ENCODE results near the gene ADPGK.

ADPGK gene

GRCh38 chr15:72790302-72790910 lies 6.8 kb upstream of the ADPGK start:
- TF ChIP-seq, protein P1, sequence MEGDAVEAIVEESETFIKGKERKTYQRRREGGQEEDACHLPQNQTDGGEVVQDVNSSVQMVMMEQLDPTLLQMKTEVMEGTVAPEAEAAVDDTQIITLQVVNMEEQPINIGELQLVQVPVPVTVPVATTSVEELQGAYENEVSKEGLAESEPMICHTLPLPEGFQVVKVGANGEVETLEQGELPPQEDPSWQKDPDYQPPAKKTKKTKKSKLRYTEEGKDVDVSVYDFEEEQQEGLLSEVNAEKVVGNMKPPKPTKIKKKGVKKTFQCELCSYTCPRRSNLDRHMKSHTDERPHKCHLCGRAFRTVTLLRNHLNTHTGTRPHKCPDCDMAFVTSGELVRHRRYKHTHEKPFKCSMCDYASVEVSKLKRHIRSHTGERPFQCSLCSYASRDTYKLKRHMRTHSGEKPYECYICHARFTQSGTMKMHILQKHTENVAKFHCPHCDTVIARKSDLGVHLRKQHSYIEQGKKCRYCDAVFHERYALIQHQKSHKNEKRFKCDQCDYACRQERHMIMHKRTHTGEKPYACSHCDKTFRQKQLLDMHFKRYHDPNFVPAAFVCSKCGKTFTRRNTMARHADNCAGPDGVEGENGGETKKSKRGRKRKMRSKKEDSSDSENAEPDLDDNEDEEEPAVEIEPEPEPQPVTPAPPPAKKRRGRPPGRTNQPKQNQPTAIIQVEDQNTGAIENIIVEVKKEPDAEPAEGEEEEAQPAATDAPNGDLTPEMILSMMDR (IDR thresholded peaks at IDR 0.05; ENCODE audit: control insufficient read depth, extremely low read depth, insufficient read depth), result no peak
- no peak for DNase-seq (ENCODE audit: low read depth)
- no peak overlapping the region for H3K4me3 ChIP-seq (ENCODE audit: low read depth, low read length)

GRCh38 chr15:72787526-72787925 lies 4.0 kb upstream of the ADPGK start:
- H3K4me3 ChIP-seq (ENCODE audit: low read depth, low read length), result no peak overlapping the region
- TF ChIP-seq, protein P1 (IDR thresholded peaks at IDR 0.05; ENCODE audit: control insufficient read depth, extremely low read depth, insufficient read depth), result no peak
- no peak for DNase-seq (ENCODE audit: low read depth)

DNA sequence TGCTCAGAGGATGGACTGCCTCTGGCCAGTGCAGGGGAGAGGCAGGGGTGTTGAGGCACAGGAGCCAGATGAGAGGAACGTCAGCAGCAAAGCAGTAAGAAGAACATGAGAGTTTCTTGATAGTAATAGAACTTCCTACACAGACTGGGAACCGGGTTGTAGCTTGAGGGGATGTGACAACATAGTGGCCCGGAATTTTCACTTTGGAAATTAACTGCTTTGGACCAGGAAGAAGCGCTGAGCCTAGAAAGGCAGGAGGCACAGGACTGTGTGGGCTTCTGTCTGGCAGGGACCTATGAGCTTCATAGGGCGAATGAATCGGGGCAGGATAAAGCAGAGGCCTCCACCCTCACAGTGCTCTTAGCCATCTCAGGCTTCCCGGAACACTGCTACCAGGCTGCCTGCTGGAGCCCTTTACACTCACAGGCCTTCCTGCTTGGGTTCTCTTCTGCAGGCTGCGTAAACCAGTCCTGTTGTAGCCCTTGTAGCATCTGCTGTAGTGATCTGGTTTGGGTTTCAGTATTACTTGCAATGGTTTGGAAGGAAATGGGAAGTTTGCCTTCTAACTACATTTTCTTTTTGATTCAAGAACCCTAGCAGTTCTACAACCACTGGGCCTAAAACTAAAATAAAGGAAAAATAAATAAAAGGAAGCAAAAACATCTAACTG lies 3.3 kb upstream of the ADPGK start:
- no peak for DNase-seq (ENCODE audit: low read depth)
- no peak overlapping the region for H3K4me3 ChIP-seq (ENCODE audit: low read depth, low read length)
- TF ChIP-seq, protein P1 (IDR thresholded peaks at IDR 0.05; ENCODE audit: control insufficient read depth, extremely low read depth, insufficient read depth), result no peak

GRCh38 chr15:72786242-72786641 lies 2.7 kb upstream of the ADPGK start:
- TF ChIP-seq, protein P1 (IDR thresholded peaks at IDR 0.05; ENCODE audit: control insufficient read depth, extremely low read depth, insufficient read depth), result no peak
- no peak for DNase-seq (ENCODE audit: low read depth)

DNA sequence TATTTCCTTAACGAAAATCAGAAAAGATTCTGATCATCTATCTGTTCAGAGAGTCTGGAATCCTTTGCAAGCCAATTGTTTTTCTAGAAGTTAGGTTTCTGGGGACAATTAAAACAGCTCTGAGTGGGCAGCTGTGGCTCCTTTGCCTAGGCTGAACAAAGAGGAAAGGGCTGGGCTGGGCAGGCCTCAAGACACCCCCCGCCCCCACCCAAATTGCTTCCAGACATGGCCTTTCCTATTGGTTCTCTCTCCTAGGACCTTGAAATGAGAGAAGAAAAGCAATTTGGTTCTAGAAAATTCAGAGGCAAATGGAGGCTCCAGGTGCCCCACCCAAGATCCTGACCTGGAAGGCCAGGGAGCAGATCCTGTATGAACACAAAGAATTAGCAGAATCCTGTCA lies 2.3 kb upstream of the ADPGK start:
- TF ChIP-seq, protein P1 (IDR thresholded peaks at IDR 0.05; ENCODE audit: control insufficient read depth, extremely low read depth, insufficient read depth), result no peak
- no peak overlapping the region for H3K4me3 ChIP-seq (ENCODE audit: low read depth, low read length)
- no peak for DNase-seq (ENCODE audit: low read depth)

More at GRCh38 chr15:72786242-72786641, 2.7 kb upstream of the ADPGK start:
- H3K4me3 ChIP-seq (ENCODE audit: low read depth, low read length), result no peak overlapping the region

DNA sequence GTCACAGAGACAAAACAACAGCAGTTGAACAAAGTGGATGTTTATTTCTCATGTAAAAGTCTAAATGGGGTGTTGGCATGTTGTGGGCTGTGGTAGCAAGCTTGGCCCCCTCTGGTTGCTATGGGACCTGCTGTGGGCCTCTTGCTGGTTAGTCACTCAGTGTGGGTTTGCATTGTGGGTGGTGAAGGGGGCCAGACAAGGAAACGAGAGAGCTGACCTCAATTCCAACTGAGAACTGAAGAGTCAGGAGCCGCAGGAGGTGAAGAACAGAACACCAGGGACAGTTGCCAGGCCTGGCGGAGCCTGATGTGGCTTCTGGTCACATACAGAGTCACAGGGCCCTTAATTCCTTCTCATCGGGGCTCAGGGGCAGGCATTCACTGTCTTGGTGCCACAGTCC lies 1.9 kb upstream of the ADPGK start:
- no peak overlapping the region for H3K4me3 ChIP-seq (ENCODE audit: low read depth, low read length)
- TF ChIP-seq, protein P1 (IDR thresholded peaks at IDR 0.05; ENCODE audit: control insufficient read depth, extremely low read depth, insufficient read depth), result no peak
- DNase-seq (ENCODE audit: low read depth), result no peak
